Cerebellar cortex (tissue), 1 donor: ENCODE results near the gene DIPK1B.

Experiments used
- DNase-seq: peaks from one replicate; pipeline ENCODE4 v3.0.0-alpha.2; 2015; ENCODE audit warnings: low spot score

Gene DIPK1B

GRCh38 chr9:136673088-136673974, 39.0 kb upstream of the DIPK1B start:
- no peak for DNase-seq

GRCh38 chr9:136673975-136674785, 38.2 kb upstream of the DIPK1B start:
- no peak for DNase-seq

- DNase-seq, result no peak
Measured at GRCh38 chr9:136674786-136675349, 37.5 kb upstream of the DIPK1B start.

DNA sequence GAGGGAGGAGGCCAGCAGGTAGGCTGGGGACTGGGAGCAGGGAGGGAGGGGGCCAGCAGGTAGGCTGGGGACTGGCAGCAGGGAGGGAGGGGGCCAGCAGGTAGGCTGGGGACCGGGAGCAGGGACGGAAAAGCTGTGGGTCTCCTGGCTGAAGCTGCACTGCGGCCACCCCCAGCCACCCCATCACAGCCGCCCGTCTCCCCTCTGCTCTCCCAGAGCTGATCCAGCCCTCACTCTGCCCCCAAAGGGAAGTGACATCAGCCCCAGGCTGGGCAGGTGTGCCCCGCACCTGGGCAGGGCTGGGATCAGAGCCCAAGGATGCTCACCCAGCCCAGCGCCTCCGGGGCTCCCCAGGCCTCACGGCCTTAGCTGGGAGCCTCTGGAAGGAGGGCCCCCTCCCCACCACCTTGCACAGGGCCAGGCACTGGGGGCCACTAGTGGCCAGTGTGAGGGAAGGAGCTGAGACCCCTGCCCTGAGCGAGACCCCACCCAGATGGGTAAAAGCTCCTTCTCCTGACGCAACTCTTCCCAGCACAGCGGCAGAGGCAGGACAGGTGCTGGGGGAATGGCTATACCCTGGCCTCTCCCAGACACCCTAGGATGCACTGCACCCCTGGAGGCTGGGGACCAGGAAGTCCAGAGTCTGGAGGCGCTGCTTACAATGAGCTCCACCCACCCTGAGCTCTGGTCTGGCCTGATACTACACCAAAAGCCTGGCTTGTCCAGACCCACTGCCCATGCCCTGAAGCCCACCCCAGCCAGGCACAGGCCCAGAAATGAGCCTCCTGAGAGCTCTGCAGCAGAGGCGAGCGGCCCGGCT, 36.7 kb upstream of the DIPK1B start:
- DNase-seq, result no peak

GRCh38 chr9:136676297-136676794, 36.0 kb upstream of the DIPK1B start:
- no peak for DNase-seq

DNA sequence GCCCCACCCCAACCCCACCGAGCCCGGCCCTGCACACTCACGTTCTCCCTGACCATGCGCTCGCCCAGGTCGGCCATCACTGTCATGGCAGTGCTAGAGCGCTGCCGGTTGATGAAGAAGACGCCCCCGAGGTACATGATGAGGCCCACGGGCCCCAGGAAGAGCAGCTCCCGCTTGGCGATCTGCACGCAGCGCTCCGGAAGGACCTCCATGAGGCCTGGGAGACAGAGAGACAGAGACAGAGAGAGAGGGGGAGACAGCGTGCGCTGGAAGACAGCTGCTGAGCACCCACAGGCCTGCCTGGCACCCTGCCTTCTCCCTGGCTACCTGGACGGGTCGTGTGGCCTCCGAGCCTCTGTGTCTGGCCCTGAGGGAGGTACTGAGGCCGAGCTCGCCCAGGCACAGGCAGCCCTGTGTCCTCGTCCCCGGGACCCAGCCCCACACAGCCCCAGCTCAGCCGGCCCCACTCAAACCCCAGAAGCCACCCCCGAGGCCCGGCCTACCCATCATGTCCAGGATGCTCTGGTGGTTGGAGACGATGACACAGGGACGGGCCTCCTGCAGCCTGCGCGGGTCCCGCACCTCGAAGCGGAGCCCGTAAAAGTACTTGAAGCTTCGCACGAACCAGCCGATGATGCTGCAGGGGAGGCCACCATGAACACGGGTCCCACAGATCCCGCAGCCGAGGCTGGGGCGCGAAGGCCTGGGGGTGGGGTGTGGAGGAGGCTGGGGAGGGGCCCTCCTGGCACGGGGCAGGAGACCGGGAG, 35.3 kb upstream of the DIPK1B start:
- no peak for DNase-seq

GRCh38 chr9:136678034-136678433, 34.3 kb upstream of the DIPK1B start:
- DNase-seq, result no peak

GRCh38 chr9:136678624-136679023, 33.7 kb upstream of the DIPK1B start:
- no peak for DNase-seq

DNA sequence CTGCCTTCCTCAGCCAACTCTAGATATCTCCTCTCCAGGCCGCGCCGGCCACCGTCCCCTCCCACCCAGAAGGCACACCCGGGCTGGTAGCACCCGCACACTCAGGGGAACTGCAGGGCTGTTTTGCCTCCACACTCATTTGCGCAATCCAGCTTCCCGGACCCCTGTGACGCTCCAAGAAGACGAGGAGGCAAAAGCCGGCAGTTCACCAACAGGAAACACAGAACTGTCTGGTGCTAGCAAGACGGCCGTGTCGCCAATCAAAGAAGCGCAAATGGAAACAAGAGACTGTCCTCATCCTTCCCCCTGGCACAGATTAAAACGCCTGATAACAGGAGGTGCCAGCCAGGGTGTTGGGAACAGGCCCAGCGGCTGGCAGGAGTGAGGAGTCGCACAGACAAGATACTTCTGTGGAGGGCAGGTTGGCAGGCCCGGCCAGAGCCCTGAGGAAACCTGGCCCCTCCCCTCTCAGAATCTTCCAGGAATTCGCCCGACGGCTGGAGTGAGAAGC, 32.9 kb upstream of the DIPK1B start:
- DNase-seq, result peak; percentile 63

DNA sequence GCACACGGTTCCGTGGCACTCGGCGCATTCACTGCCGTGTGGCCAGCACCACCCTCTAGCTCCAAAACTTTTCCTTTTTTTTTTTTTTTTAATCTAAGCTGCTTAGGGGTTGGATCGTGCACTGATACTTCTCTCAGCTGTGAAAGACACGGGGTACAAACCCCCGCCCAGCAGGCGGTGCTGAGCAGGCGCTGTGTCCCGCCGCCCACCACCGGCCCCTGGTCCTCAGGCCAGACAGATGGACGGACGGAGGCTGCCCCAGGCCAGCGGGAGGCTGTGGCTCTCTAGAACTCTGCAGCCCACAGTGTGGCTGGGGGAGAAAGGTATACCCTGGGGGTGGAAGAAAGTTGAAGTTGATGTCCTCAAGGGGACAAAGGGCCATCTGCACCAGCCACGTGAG, 31.3 kb upstream of the DIPK1B start:
- DNase-seq, result no peak

- DNase-seq, result no peak
Measured at GRCh38 chr9:136681945-136682699, 30.2 kb upstream of the DIPK1B start.

DNA sequence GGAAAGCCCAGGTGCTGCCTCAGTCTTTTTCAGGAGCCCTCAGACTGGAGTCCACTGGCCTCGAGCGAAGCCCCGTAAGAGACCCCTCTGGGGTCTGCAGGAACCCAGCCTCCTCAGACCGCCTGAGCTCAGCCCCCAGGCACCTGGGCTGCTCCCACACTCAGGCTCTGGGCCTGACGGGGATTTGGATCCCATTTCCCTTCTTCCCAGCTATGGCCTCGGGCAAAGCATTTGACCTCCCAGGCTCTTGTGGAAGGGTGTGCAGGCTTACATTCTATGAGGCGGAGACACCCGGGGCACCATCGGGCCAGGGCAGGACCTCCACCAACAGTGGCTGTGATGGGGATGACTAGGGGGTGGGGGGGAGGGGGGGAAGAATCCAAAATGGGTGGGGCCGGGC, 29.7 kb upstream of the DIPK1B start:
- no peak for DNase-seq

- DNase-seq, result no peak
Measured at GRCh38 chr9:136683173-136683745, 29.1 kb upstream of the DIPK1B start.

- no peak for DNase-seq
Measured at GRCh38 chr9:136683755-136684154, 28.6 kb upstream of the DIPK1B start.

- DNase-seq, result no peak
Measured at GRCh38 chr9:136684339-136684738, 28.0 kb upstream of the DIPK1B start.

GRCh38 chr9:136684799-136685198, 27.6 kb upstream of the DIPK1B start:
- no peak for DNase-seq

DNA sequence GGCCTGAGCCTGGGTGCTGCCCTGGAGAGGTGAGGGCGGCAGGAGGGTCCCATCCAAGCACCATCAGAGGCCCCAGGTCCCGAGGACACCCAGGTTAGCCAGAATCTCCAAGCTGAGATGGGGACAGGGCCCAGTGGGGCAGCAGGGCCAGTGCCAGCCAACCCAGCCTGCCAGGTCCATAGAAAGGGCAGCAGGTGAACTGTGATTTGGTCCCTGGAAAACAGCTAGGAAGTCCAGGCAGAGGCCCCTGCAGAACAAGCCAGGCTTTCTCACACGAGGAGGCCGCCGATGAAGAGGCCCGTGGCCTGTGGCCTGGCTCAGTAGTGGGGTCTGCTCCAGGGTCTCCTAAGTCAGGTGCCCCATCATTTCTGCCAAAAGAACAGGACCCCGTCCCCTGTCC, 27.2 kb upstream of the DIPK1B start:
- no peak for DNase-seq

DNA sequence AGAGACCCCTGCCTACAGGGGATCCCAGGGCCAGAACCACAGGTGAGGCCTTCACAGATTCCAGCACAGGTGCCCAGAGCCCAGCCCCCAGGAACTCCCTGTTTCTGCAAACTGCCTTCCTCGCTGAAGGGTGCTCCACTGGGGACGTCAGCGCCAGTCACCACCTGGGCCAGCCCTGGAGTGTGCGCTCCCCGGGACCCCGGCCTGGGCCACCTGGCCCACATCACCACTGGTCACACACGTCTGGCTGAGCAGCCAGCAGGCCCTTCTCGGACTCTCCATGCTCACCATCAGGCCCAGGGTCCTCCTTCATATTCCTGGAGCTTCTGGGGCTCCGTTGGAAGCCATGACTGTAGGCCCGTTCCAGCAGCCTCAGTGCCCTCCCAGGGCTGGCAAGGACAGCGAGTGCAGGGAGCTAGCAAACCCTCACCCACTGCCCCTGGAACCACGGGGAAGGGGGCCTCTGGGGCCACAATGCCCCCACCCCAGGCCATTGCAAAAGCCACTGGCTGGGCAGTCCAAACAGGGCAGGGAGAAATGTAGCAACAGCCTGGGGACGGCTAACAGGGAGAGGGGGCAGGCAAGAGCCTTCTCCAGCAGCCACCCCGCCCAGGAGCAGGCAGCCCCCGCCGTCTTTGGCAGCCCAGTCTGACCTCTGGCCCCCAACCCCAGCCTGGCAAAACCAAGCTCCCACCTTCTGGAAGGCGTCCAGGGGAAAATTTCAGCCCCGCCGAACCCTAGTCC, 26.4 kb upstream of the DIPK1B start:
- DNase-seq, result no peak

- no peak for DNase-seq
Measured at GRCh38 chr9:136686534-136686793, 25.9 kb upstream of the DIPK1B start.
